D721Med (cell line): Measurements from ENCODE around the gene FOSL1.

Experiments
- DNase-seq: peaks from one replicate; pipeline ENCODE4 v3.0.0; 2011; ENCODE audit warnings: low spot score; ENCODE audit not compliant: insufficient read length
- FAIRE-seq: peaks from 2 replicates; lab custom pipeline; 2011; peaks lifted over from hg19 to GRCh38; lab: Jason Lieb, UNC
- CTCF ChIP-seq: IDR thresholded peaks from 2 replicates; pipeline ENCODE4 v1.5.1; 2012; ENCODE audit warnings: mild to moderate bottlenecking, control low read depth; ENCODE audit not compliant: insufficient read depth; ENCODE audit errors: missing control alignments

Gene FOSL1

GRCh38 chr11:65856689-65857499 is 43.3 kb downstream of the FOSL1 start:
- FAIRE-seq: no peak
- peak; percentile 31 for DNase-seq
- no peak for TF ChIP-seq CTCF

- no peak for TF ChIP-seq CTCF
- FAIRE-seq: no peak
- no peak for DNase-seq
These were observed 44.2 kb downstream of the FOSL1 start for GRCh38 chr11:65855927-65856363.

- DNase-seq: no peak
- no peak for TF ChIP-seq CTCF
- FAIRE-seq: no peak
These were observed 45.0 kb downstream of the FOSL1 start for GRCh38 chr11:65854852-65855837.

- DNase-seq: no peak
- TF ChIP-seq CTCF: no peak
- FAIRE-seq: no peak
These were observed 46.0 kb downstream of the FOSL1 start for GRCh38 chr11:65854161-65854592.

- no peak for DNase-seq
- no peak for TF ChIP-seq CTCF
- no peak for FAIRE-seq
These were observed 46.8 kb downstream of the FOSL1 start for GRCh38 chr11:65853246-65853979.

GRCh38 chr11:65852508-65853245 is 47.5 kb downstream of the FOSL1 start:
- FAIRE-seq (no peak), DNase-seq (no peak)
- no peak for TF ChIP-seq CTCF
